GM19025 (cell line): ENCODE data around the gene STRIP1.
"Not testable (repeated sequence)": the region's sequence is repeated elsewhere in the genome, so short reads cannot be mapped to it uniquely, and the experiment has no call there.

Experiments
- ATAC-seq: cut with Tn5 transposase; IDR thresholded peaks from one replicate; pipeline ENCODE4 v1.9.1; 2021; ENCODE audit warnings: mild to moderate bottlenecking, low read depth, moderate library complexity; ENCODE audit not compliant: unreplicated experiment

The STRIP1 gene

GRCh38 chr1:110008971-110009565, 25.4 kb upstream of the STRIP1 start:
- no peak for ATAC-seq

GRCh38 chr1:110011527-110012041, 22.8 kb upstream of the STRIP1 start:
- peak; percentile 94 for ATAC-seq

GRCh38 chr1:110012100-110012780, 22.2 kb upstream of the STRIP1 start:
- ATAC-seq = peak; percentile 43

GRCh38 chr1:110017792-110018191, 16.6 kb upstream of the STRIP1 start:
- ATAC-seq = no peak

- ATAC-seq = no peak
These were observed 16.0 kb upstream of the STRIP1 start for GRCh38 chr1:110018396-110018795.

- no peak for ATAC-seq
These were observed 14.7 kb upstream of the STRIP1 start for GRCh38 chr1:110019770-110020169.

- no peak for ATAC-seq
These were observed 13.1 kb upstream of the STRIP1 start for GRCh38 chr1:110021285-110021684.

GRCh38 chr1:110024613-110025012, 9.8 kb upstream of the STRIP1 start:
- ATAC-seq = no peak

DNA sequence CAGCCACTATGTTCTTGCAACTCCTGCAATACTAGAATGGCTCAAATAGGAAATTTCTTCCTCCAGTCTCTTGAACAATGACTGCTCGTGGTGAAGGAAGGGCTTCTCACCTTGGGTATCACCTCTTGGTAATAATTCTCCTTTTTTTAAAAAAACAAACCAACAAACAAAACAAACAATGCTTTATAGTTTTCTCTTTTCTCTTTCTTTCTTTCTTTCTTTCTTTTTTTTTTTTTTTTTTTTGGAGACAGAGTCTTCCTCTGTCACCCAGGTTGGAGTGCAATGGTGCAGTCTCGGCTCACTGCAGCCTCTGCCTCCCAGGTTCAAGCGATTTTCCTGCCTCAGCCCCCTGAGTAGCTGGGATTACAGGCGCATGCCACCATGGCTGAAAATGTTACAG, 3.7 kb upstream of the STRIP1 start:
- ATAC-seq = not testable (repeated sequence)

GRCh38 chr1:110032327-110032726, 2.1 kb upstream of the STRIP1 start:
- ATAC-seq = no peak

DNA sequence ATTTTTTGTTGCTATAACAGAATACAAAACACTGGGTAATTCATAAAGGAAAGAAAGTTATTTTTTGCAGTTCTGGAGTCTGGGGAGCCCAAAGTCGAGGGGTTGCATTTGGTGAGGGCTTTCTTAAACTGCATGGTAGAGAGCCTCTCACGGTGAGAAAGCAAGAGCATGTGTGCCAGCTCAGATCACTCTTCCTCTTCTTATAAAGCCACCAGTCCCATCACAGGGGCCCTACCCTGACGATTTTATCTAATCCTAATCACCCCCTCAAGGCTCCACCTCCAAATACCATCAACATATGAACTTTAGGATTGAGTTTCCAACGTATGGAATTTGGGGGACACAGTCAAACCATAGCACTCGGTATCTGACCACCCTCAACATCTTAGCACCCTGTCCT, 1.0 kb upstream of the STRIP1 start:
- ATAC-seq = no peak

DNA sequence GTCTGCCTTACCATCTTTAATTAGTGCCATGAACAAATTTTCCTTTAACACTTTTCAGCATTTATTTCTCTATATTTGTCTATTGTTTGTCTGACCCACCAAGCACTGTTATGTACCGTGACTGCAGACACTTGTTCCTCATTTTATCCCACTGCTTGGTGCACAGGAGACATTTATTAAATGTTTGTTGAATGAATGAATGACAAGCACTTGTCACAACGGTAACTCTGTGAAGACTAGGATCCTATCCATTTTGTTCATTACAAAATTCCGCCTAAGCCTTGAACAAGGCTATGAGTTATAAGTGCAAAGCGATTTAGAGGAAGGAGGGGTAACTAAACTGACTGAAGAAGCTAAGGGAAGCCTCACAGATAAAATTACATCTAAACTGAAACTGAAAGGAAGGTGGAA, 379 bp upstream of the STRIP1 start:
- ATAC-seq = no peak

GRCh38 chr1:110035236-110035752, 870 bp downstream of the STRIP1 start:
- no peak for ATAC-seq

- ATAC-seq = no peak
These were observed 3.8 kb downstream of the STRIP1 start for GRCh38 chr1:110038271-110038670.

GRCh38 chr1:110039641-110040040, 5.2 kb downstream of the STRIP1 start:
- ATAC-seq = no peak

DNA sequence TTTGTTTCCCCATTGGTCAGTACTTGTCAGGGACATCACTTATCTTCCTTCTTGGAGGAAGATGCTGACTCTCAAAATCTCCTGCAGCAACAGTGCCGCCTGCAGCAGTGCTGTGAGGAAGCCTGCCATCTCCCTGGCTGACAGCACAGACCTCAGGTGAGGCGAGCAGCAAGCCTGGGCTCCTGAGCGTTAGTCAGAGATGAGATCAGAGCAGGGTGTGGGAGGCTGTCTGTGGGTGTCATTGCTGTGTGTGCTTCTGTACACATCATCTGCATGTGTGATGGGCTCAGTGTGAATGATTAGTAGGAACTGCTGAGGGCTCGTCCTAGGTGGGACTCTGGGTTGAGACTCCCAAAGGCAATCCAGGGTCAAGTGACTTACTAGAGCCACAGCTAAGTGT, 6.1 kb downstream of the STRIP1 start:
- no peak for ATAC-seq

- no peak for ATAC-seq
These were observed 8.6 kb downstream of the STRIP1 start for GRCh38 chr1:110043016-110043415.

GRCh38 chr1:110047463-110047862, 13.0 kb downstream of the STRIP1 start:
- ATAC-seq = no peak

- no peak for ATAC-seq
These were observed 13.8 kb downstream of the STRIP1 start for GRCh38 chr1:110048240-110048639.

- no peak for ATAC-seq
These were observed 14.6 kb downstream of the STRIP1 start for GRCh38 chr1:110048923-110049601.

- no peak for ATAC-seq
These were observed 15.6 kb downstream of the STRIP1 start for GRCh38 chr1:110049801-110050601.
